HepG2 (cell line): ENCODE data around the gene DUSP12. TPM values are rescaled to one million over a fixed set of nuclear protein-coding genes. Genes with fewer than 3 reads are reported as not detected.

ENCODE experiments used
- AFF4 ChIP-seq: sonication (generic); formaldehyde crosslinking; IDR thresholded peaks from 2 replicates; pipeline ENCODE4 v1.4.0; 2020; ENCODE audit warnings: missing genetic modification reagents
- ATF2 ChIP-seq: sonication (generic); formaldehyde crosslinking; IDR thresholded peaks from 2 replicates; pipeline ENCODE4 v1.4.0; 2020; ENCODE audit warnings: missing genetic modification reagents
- BATF2 ChIP-seq: sonication (generic); formaldehyde crosslinking; IDR thresholded peaks from 2 replicates; pipeline ENCODE4 v1.8.0; 2022; ENCODE audit warnings: mild to moderate bottlenecking, missing genetic modification reagents, moderate library complexity
- JDP2 ChIP-seq: sonication (generic); formaldehyde crosslinking; IDR thresholded peaks from 2 replicates; pipeline ENCODE4 v1.8.1; 2022; ENCODE audit warnings: missing genetic modification reagents, borderline replicate concordance
- MAFK ChIP-seq, 2 experiments: IDR thresholded peaks in 1 of 2; conservative IDR thresholded peaks in 1 of 2; 2 replicates each; pipeline ENCODE4 v1.6.1; 2011; ENCODE audit warnings: improper control_type of control experiment in 2 of 2, low read length in 2 of 2
- MYPOP ChIP-seq: sonication (generic); formaldehyde crosslinking; IDR thresholded peaks from 2 replicates; pipeline ENCODE4 v1.8.1; 2023; ENCODE audit warnings: mild to moderate bottlenecking, moderate library complexity, missing genetic modification reagents
- NFE2L1 ChIP-seq: sonication (generic); formaldehyde crosslinking; IDR thresholded peaks from 2 replicates; pipeline ENCODE4 v1.4.0; 2020; ENCODE audit warnings: missing genetic modification reagents, mild to moderate bottlenecking, borderline replicate concordance
- NR2F1 ChIP-seq, 2 experiments: fragments of 450-650 bp in 1 of 2; formaldehyde crosslinking in 1 of 2; IDR thresholded peaks; 2 replicates each; pipeline versions ENCODE4 v1.5.0 to v1.6.1; 2016 to 2020; ENCODE audit warnings: mild to moderate bottlenecking in 1 of 2, missing compliant biosample characterization in 1 of 2, missing genetic modification reagents in 1 of 2, moderate library complexity in 1 of 2
- TFE3 ChIP-seq: IDR thresholded peaks from 2 replicates; pipeline ENCODE4 v1.6.1; 2016
- THAP7 ChIP-seq: sonication (generic); formaldehyde crosslinking; IDR thresholded peaks from 2 replicates; pipeline ENCODE4 v1.8.1; 2023; ENCODE audit warnings: mild to moderate bottlenecking, missing genetic modification reagents
- TIGD3 ChIP-seq: sonication (generic); formaldehyde crosslinking; IDR thresholded peaks from 2 replicates; pipeline ENCODE4 v1.5.1; 2020; ENCODE audit warnings: mild to moderate bottlenecking, missing genetic modification reagents, borderline replicate concordance
- ZMYM2 ChIP-seq: sonication (generic); formaldehyde crosslinking; IDR thresholded peaks from 2 replicates; pipeline ENCODE4 v1.8.0; 2022; ENCODE audit warnings: mild to moderate bottlenecking, missing genetic modification reagents
- ZNF230 ChIP-seq: sonication (generic); formaldehyde crosslinking; IDR thresholded peaks from 2 replicates; pipeline ENCODE4 v1.4.0; 2020; ENCODE audit warnings: mild to moderate bottlenecking, missing genetic modification reagents
- ZNF337 ChIP-seq: sonication (generic); formaldehyde crosslinking; IDR thresholded peaks from 2 replicates; pipeline ENCODE4 v1.5.1; 2020; ENCODE audit warnings: missing genetic modification reagents, low read depth, mild to moderate bottlenecking, borderline replicate concordance
- ZNF543 ChIP-seq: sonication (generic); formaldehyde crosslinking; IDR thresholded peaks from 2 replicates; pipeline ENCODE4 v1.4.0; 2020; ENCODE audit warnings: mild to moderate bottlenecking, missing genetic modification reagents
- ZNF615 ChIP-seq: sonication (generic); formaldehyde crosslinking; IDR thresholded peaks from 2 replicates; pipeline ENCODE4 v1.5.0; 2020; ENCODE audit warnings: mild to moderate bottlenecking, missing genetic modification reagents, borderline replicate concordance
- polyA plus RNA-seq, 8 experiments: library from polyadenylated mRNA; depleted of rRNA in 3 of 8; stranded (reverse) in 7 of 8; unstranded in 1 of 8; fragments of >200 nt; fragmentation: Illumina TruSeq in 4 of 8; extraction: Trizol in 4 of 8; gene quantifications; 2 replicates each; pipeline versions ENCODE4 v1.2.1 to v1.2.3, GENCODE V29; 2011 to 2016; ENCODE audit warnings: low read depth in 4 of 8, missing spikeins in 1 of 8, mixed read lengths in 1 of 8; ENCODE audit not compliant: insufficient read depth in 1 of 8
- total RNA-seq, 5 experiments: library from RNA; depleted of rRNA; stranded (reverse); fragments of >200 nt; fragmentation: Illumina TruSeq; extraction: Trizol; gene quantifications; 2 replicates each; pipeline ENCODE4 v1.2.3, GENCODE V29; 2016; ENCODE audit warnings: low read depth in 1 of 5

Gene DUSP12
- total and polyA plus RNA-seq, 2 of the 13 experiments (the other 11 are each of a cell fraction or from before 2014, with no cell fraction given): 36.7 to 37.1 TPM

GRCh38 chr1:161749509-161750407, at the start of gene DUSP12 (continued):
- peak; percentile 89; the same call in 1 of the 2 replicates for TF ChIP-seq ZNF543 (CRISPR knock-in tag)
- TF ChIP-seq ZNF337 (CRISPR knock-in tag): peak; percentile 33; the same call in 1 of the 2 replicates
- TF ChIP-seq NFE2L1 (CRISPR knock-in tag): no peak; the same call in 1 of the 2 replicates
- TF ChIP-seq THAP7: peak; percentile 78
- TF ChIP-seq TIGD3 (CRISPR knock-in tag): peak; percentile 90; the same call in 1 of the 2 replicates
- TF ChIP-seq ZNF230: peak; percentile 72
- TF ChIP-seq ZNF615: no peak
- TF ChIP-seq MYPOP (CRISPR knock-in tag): peak; percentile 53; the same call in 1 of the 2 replicates
- TF ChIP-seq TFE3 (CRISPR knock-in tag): no peak; the same call in 1 of the 2 replicates
- 0 out of 2 replicates have a peak, but pooled peaks have one; percentile 21 for TF ChIP-seq ATF2 (CRISPR knock-in tag)
- TF ChIP-seq AFF4: no peak
- TF ChIP-seq NR2F1 (CRISPR knock-in tag; IDR thresholded peaks at IDR 0.05): no peak
- no peak for TF ChIP-seq BATF2 (CRISPR knock-in tag)
- no peak for TF ChIP-seq MAFK (conservative IDR thresholded peaks at IDR 0.05 in 1 of 2, IDR thresholded peaks at IDR 0.05 in 1 of 2; ENCODE audit: low read length in 2 of 2)
- TF ChIP-seq JDP2 (CRISPR knock-in tag): no peak
- no peak for TF ChIP-seq ZMYM2 (CRISPR knock-in tag)
